GM21526 (cell line): ENCODE results near the gene POTEI.
"Not testable (repeated sequence)": the region's sequence is repeated elsewhere in the genome, so short reads cannot be mapped to it uniquely, and the experiment has no call there.

Experiments
- ATAC-seq: cut with Tn5 transposase; IDR thresholded peaks from one replicate; pipeline ENCODE4 v1.9.1; 2021; ENCODE audit warnings: moderate library complexity; ENCODE audit not compliant: unreplicated experiment, low FRiP score

POTEI gene

GRCh38 chr2:130510807-130511746 lies 1.9 kb upstream of the POTEI start:
- not testable (repeated sequence) for ATAC-seq

- not testable (repeated sequence) for ATAC-seq
Measured at GRCh38 chr2:130491073-130491472, 18.1 kb downstream of the POTEI start.

- ATAC-seq: not testable (repeated sequence)
Measured at GRCh38 chr2:130455413-130455812, 53.7 kb downstream of the POTEI start.

- not testable (repeated sequence) for ATAC-seq
Measured at GRCh38 chr2:130454712-130455083, 54.4 kb downstream of the POTEI start.

- not testable (repeated sequence) for ATAC-seq
Measured at GRCh38 chr2:130453955-130454711, 55.0 kb downstream of the POTEI start.

- not testable (repeated sequence) for ATAC-seq
Measured at GRCh38 chr2:130452897-130453296, 56.2 kb downstream of the POTEI start.

- ATAC-seq: not testable (repeated sequence)
Measured at GRCh38 chr2:130451823-130452222, 57.3 kb downstream of the POTEI start.

- not testable (repeated sequence) for ATAC-seq
Measured at GRCh38 chr2:130451278-130451677, 57.9 kb downstream of the POTEI start.

GRCh38 chr2:130450366-130450765 lies 58.8 kb downstream of the POTEI start:
- ATAC-seq: not testable (repeated sequence)

GRCh38 chr2:130427631-130428030 lies 81.5 kb downstream of the POTEI start:
- peak; percentile 73 for ATAC-seq

- ATAC-seq: not testable (repeated sequence)
Measured at GRCh38 chr2:130418845-130419244, 90.3 kb downstream of the POTEI start.

GRCh38 chr2:130416693-130417092 lies 92.4 kb downstream of the POTEI start:
- ATAC-seq: not testable (repeated sequence)
